HepG2 (cell line): ENCODE results near the gene MASP1. TPM values are rescaled to one million over a fixed set of nuclear protein-coding genes. Genes with fewer than 3 reads are reported as not detected.

Experiments
- EHMT2 ChIP-seq: fragments of 200-600 bp; sonication (generic); IDR thresholded peaks from 2 replicates; pipeline ENCODE4 v1.7.0; 2017; ENCODE audit warnings: antibody characterized with exemption, low read depth, low read length, borderline replicate concordance
- FOXK1 ChIP-seq: sonication (generic); formaldehyde crosslinking; IDR thresholded peaks from 2 replicates; pipeline ENCODE4 v1.4.0; 2020; ENCODE audit warnings: low read depth, missing genetic modification reagents, borderline replicate concordance
- GMEB2 ChIP-seq: IDR thresholded peaks from 2 replicates; pipeline ENCODE4 v1.6.1; 2016; ENCODE audit warnings: missing biosample characterization, missing genetic modification reagents, low read depth
- HNRNPK ChIP-seq: fragments of 200-400 bp; formaldehyde crosslinking; IDR thresholded peaks from 2 replicates; pipeline ENCODE4 v1.6.1; 2018; ENCODE audit warnings: low read length, low read depth, moderate library complexity, mild to moderate bottlenecking; ENCODE audit not compliant: poor library complexity, severe bottlenecking
- MAFK ChIP-seq, 2 experiments: IDR thresholded peaks in 1 of 2; conservative IDR thresholded peaks in 1 of 2; 2 replicates each; pipeline ENCODE4 v1.6.1; 2011; ENCODE audit warnings: improper control_type of control experiment in 2 of 2, low read length in 2 of 2
- NAIF1 ChIP-seq: sonication (generic); formaldehyde crosslinking; IDR thresholded peaks from 2 replicates; pipeline ENCODE4 v1.5.0; 2020; ENCODE audit warnings: mild to moderate bottlenecking, missing genetic modification reagents, borderline replicate concordance
- NFYC ChIP-seq: IDR thresholded peaks from 2 replicates; pipeline ENCODE4 v1.6.1; 2016; ENCODE audit warnings: missing genetic modification reagents, missing compliant biosample characterization
- POLR2G ChIP-seq: fragments of 200-400 bp; formaldehyde crosslinking; IDR thresholded peaks from 2 replicates; pipeline ENCODE4 v1.6.1; 2018; ENCODE audit warnings: mild to moderate bottlenecking, low read depth, low read length, moderate library complexity
- RARG ChIP-seq: sonication (generic); formaldehyde crosslinking; IDR thresholded peaks from 2 replicates; pipeline ENCODE4 v1.4.0; 2020; ENCODE audit warnings: low read depth, mild to moderate bottlenecking, missing genetic modification reagents
- SALL1 ChIP-seq: sonication (generic); formaldehyde crosslinking; IDR thresholded peaks from 2 replicates; pipeline ENCODE4 v1.8.0; 2022; ENCODE audit warnings: mild to moderate bottlenecking, missing genetic modification reagents
- SUZ12 ChIP-seq: fragments of 150-350 bp; IDR thresholded peaks from 2 replicates; pipeline ENCODE4 v1.6.1; 2014; ENCODE audit warnings: low read depth, low read length
- TGIF2 ChIP-seq: IDR thresholded peaks from 2 replicates; pipeline ENCODE4 v1.6.1; 2016; ENCODE audit warnings: control low read depth, missing compliant biosample characterization
- XRCC5 ChIP-seq: fragments of 200-400 bp; formaldehyde crosslinking; optimal IDR thresholded peaks from 2 replicates; pipeline ENCODE3; 2017; ENCODE audit warnings: mild to moderate bottlenecking, low read length
- ZBED4 ChIP-seq: sonication (generic); formaldehyde crosslinking; IDR thresholded peaks from 2 replicates; pipeline ENCODE4 v1.4.0; 2020; ENCODE audit warnings: missing genetic modification reagents, borderline replicate concordance
- ZNF276 ChIP-seq: sonication (generic); formaldehyde crosslinking; IDR thresholded peaks from 2 replicates; pipeline ENCODE4 v1.4.0; 2020; ENCODE audit warnings: mild to moderate bottlenecking, low read depth, missing genetic modification reagents
- ZNF616 ChIP-seq: sonication (generic); formaldehyde crosslinking; IDR thresholded peaks from 2 replicates; pipeline ENCODE4 v1.5.0; 2020; ENCODE audit warnings: low read depth, mild to moderate bottlenecking, missing genetic modification reagents
- ZNF670 ChIP-seq: sonication (generic); formaldehyde crosslinking; IDR thresholded peaks from 2 replicates; pipeline ENCODE4 v1.8.0; 2022; ENCODE audit warnings: mild to moderate bottlenecking, missing genetic modification reagents, borderline replicate concordance
- ZNF672 ChIP-seq: sonication (generic); formaldehyde crosslinking; IDR thresholded peaks from 2 replicates; pipeline ENCODE4 v1.8.1; 2022; ENCODE audit warnings: missing genetic modification reagents
- polyA plus RNA-seq, 8 experiments: library from polyadenylated mRNA; depleted of rRNA in 3 of 8; stranded (reverse) in 7 of 8; unstranded in 1 of 8; fragments of >200 nt; fragmentation: Illumina TruSeq in 4 of 8; extraction: Trizol in 4 of 8; gene quantifications; 2 replicates each; pipeline versions ENCODE4 v1.2.1 to v1.2.3, GENCODE V29; 2011 to 2016; ENCODE audit warnings: low read depth in 4 of 8, missing spikeins in 1 of 8, mixed read lengths in 1 of 8; ENCODE audit not compliant: insufficient read depth in 1 of 8
- total RNA-seq, 5 experiments: library from RNA; depleted of rRNA; stranded (reverse); fragments of >200 nt; fragmentation: Illumina TruSeq; extraction: Trizol; gene quantifications; 2 replicates each; pipeline ENCODE4 v1.2.3, GENCODE V29; 2016; ENCODE audit warnings: low read depth in 1 of 5
- TF ChIP-seq, protein P1 (sequence below): sonication (generic); formaldehyde crosslinking; IDR thresholded peaks from 2 replicates; pipeline ENCODE4 v1.8.0; 2022; ENCODE audit warnings: low read depth, missing genetic modification reagents
- TF ChIP-seq, protein P2 (sequence below): IDR thresholded peaks from 2 replicates; pipeline ENCODE4 v1.6.1; 2016; ENCODE audit warnings: mild to moderate bottlenecking, missing biosample characterization, missing genetic modification reagents

MASP1 gene
- total and polyA plus RNA-seq, 2 of the 13 experiments (the other 11 are each of a cell fraction or from before 2014, with no cell fraction given) = 10.8 to 56.0 TPM

DNA sequence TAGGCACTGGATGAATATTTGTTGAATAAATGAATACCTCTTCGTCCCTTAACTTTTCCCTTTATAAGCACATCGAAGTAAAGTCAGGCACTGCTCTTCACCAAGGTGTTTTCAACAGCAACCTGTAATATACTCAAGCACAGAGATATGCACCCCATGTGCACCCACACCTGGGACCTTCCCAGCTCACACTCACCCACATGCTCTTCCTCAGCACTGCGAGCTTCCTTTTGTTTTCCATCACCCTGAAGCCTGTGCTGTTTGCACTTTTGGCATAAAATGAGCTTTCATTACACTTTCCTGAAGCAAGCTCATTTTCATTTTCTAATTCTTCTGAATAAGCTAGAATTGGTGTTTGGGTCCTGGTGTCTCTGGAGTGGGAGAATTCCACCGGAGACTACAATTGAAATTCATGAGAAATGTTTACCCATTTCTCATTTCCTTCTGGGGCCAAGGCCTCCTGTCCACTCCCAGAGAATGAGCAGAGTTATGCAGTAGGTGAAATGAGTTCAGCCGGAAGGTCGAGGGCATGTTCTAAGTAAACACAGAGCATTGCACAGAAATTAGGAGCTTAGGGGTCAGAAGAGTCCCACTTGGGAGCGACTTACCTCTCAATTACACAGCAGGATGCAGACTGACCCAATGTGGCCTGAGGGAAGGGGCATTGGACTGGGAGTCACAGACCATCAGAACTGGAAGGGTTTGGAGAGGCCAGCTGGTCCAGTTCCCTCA is 15.0 kb downstream of the MASP1 start (continued):
- TF ChIP-seq, protein P1, sequence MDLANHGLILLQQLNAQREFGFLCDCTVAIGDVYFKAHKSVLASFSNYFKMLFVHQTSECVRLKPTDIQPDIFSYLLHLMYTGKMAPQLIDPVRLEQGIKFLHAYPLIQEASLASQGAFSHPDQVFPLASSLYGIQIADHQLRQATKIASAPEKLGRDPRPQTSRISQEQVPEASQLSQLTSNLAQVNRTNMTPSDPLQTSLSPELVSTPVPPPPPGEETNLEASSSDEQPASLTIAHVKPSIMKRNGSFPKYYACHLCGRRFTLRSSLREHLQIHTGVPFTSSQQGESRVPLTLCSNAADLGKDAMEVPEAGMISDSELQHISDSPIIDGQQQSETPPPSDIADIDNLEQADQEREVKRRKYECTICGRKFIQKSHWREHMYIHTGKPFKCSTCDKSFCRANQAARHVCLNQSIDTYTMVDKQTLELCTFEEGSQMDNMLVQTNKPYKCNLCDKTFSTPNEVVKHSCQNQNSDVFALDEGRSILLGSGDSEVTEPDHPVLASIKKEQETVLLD (CRISPR knock-in tag) = no peak
- no peak for TF ChIP-seq RARG (CRISPR knock-in tag)
- TF ChIP-seq XRCC5 = no peak
- peak; percentile 89; the same call in 1 of the 2 replicates for TF ChIP-seq ZBED4 (CRISPR knock-in tag)
- no peak for TF ChIP-seq ZNF276 (CRISPR knock-in tag)
- no peak for TF ChIP-seq SUZ12
- TF ChIP-seq SALL1 (CRISPR knock-in tag) = peak; percentile 98
- no peak for TF ChIP-seq NAIF1 (CRISPR knock-in tag)
- TF ChIP-seq GMEB2 (CRISPR knock-in tag) = no peak
- TF ChIP-seq FOXK1 = peak; percentile 71; the same call in 1 of the 2 replicates
- TF ChIP-seq TGIF2 (CRISPR knock-in tag) = peak; percentile 54; the same call in 1 of the 2 replicates
- TF ChIP-seq NFYC (CRISPR knock-in tag) = no peak
- no peak for TF ChIP-seq EHMT2
- TF ChIP-seq ZNF672 = no peak
- no peak for TF ChIP-seq POLR2G
- TF ChIP-seq ZNF670 (CRISPR knock-in tag) = no peak
- TF ChIP-seq HNRNPK = no peak
- TF ChIP-seq ZNF616 = no peak
- no peak for TF ChIP-seq MAFK (conservative IDR thresholded peaks at IDR 0.05 in 1 of 2, IDR thresholded peaks at IDR 0.05 in 1 of 2; ENCODE audit: low read length in 2 of 2)
- TF ChIP-seq, protein P2, sequence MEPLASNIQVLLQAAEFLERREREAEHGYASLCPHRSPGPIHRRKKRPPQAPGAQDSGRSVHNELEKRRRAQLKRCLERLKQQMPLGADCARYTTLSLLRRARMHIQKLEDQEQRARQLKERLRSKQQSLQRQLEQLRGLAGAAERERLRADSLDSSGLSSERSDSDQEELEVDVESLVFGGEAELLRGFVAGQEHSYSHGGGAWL (CRISPR knock-in tag) = no peak
